Coronary artery (tissue), 2 donors: ENCODE measurements around the gene GTPBP6.

Source experiments
- DNase-seq: peaks from one replicate; pipeline ENCODE4 v3.0.0-alpha.2; 2017; ENCODE audit warnings: low spot score
- H3K27ac ChIP-seq, 2 donors: fragments of 200-600 bp; sonication (generic); one replicate each; pipeline ENCODE4 v1.5.1; 2016 to 2019
- H3K4me3 ChIP-seq: fragments of 200-600 bp; sonication (generic); 2 replicates; pipeline ENCODE4 v1.5.1; 2016; ENCODE audit warnings: mild to moderate bottlenecking, moderate library complexity
- TF ChIP-seq, protein P1 (sequence below): fragments of 200-600 bp; sonication (generic); IDR thresholded peaks from one replicate; pipeline ENCODE4 v1.5.1; 2019; ENCODE audit warnings: antibody characterized with exemption

The GTPBP6 gene

DNA sequence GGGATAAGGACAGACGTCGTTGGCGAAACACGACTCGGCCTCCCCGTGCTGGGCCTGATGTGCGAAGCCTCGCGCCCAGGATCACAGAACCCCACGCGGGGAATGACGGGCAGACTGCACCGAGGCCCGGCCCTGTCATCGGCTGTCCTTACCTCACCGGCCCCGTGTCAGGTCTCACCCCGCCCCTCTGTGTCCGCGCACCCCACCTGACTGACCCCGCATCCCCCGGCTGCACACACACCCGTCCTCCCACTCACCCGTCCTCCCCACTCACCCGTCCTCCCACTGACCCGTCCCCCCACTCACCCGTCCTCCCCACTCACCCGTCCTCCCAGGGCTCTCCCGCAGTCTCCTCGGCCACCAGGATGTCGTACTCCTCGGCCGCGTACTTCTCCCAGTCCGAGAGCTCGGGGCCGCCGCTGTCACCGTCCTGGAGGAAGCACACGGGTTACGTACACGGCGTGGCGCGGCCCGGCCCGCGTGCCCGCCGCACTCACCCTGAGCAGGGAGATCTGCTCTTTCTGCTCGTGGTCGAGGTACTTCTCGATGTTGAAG, 19.8 kb upstream of the GTPBP6 start:
- DNase-seq = no peak
- TF ChIP-seq, protein P1, sequence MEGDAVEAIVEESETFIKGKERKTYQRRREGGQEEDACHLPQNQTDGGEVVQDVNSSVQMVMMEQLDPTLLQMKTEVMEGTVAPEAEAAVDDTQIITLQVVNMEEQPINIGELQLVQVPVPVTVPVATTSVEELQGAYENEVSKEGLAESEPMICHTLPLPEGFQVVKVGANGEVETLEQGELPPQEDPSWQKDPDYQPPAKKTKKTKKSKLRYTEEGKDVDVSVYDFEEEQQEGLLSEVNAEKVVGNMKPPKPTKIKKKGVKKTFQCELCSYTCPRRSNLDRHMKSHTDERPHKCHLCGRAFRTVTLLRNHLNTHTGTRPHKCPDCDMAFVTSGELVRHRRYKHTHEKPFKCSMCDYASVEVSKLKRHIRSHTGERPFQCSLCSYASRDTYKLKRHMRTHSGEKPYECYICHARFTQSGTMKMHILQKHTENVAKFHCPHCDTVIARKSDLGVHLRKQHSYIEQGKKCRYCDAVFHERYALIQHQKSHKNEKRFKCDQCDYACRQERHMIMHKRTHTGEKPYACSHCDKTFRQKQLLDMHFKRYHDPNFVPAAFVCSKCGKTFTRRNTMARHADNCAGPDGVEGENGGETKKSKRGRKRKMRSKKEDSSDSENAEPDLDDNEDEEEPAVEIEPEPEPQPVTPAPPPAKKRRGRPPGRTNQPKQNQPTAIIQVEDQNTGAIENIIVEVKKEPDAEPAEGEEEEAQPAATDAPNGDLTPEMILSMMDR = no peak
- Histone ChIP-seq H3K4me3 (no peak overlapping the region), H3K27ac (no peak overlapping the region)

DNA sequence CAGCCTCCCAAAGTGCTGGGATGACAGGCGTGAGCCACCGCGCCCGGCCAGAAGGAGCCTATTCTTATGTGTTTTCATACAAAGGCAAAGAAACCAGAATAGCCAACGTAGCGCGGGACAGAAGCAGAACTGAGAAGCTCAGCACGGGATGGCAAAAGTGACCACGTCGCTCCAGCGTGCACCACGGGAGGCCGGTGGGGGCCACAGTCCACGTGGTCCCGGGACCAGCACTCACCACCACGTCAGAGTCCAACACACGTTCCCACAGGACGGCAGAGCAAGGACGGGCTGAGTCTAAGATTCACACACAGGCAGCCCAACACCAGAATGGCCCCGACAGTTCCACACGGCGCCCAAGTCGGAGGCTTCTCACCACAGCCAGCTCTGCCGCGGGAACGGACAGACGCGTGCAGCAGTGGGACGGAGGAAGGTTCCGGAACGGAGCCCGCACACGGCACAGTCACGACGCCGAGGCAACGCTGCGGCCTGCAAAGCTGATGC, 18.8 kb upstream of the GTPBP6 start:
- no peak overlapping the region for H3K27ac ChIP-seq
- no peak overlapping the region for H3K4me3 ChIP-seq
- TF ChIP-seq, protein P1 = no peak
- DNase-seq = no peak

DNA sequence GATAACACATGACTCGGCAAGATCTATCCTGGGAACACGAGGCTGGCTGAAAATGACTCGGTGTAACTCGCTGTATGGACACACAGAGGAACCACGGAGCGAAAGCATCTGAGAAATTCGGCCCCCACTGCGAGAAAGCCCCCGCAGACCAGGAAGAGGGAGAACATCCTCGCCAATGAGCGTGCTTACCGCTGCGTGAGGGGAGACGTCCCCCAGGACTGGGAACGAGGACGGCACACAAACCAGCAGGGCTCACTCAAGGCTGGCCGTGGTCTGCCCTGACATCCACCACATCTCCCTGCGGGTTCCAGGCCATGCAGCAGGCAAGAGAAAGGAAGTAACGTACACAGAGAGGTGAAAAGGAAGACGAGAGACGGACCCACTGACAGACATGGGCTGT, 17.6 kb upstream of the GTPBP6 start:
- no peak for DNase-seq

DNA sequence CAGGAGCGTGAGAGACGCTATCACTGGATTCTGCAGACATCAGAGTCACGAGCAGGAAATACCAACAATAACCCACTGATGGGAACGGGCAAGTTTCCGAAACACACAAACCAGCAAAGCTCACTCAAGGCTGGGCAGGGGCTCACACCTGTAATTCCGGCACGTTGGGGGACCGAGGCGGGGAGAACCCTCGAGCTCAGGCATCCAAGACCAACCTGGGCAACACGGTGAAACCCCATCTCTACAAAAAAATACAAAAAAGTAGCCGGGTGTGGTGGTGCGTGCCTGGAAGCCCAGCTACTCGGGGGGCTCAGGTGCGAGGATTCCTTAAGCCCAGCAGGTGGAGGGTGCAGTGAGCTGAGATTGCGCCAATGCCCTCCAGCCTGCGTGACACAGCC, 17.2 kb upstream of the GTPBP6 start:
- Histone ChIP-seq H3K27ac (no peak overlapping the region), H3K4me3 (no peak overlapping the region)
- TF ChIP-seq, protein P1 = no peak
- DNase-seq = no peak

More for the DNA sequence above, 17.6 kb upstream of the GTPBP6 start:
- Histone ChIP-seq H3K4me3 (no peak overlapping the region), H3K27ac (no peak overlapping the region)
- TF ChIP-seq, protein P1 = no peak

DNA sequence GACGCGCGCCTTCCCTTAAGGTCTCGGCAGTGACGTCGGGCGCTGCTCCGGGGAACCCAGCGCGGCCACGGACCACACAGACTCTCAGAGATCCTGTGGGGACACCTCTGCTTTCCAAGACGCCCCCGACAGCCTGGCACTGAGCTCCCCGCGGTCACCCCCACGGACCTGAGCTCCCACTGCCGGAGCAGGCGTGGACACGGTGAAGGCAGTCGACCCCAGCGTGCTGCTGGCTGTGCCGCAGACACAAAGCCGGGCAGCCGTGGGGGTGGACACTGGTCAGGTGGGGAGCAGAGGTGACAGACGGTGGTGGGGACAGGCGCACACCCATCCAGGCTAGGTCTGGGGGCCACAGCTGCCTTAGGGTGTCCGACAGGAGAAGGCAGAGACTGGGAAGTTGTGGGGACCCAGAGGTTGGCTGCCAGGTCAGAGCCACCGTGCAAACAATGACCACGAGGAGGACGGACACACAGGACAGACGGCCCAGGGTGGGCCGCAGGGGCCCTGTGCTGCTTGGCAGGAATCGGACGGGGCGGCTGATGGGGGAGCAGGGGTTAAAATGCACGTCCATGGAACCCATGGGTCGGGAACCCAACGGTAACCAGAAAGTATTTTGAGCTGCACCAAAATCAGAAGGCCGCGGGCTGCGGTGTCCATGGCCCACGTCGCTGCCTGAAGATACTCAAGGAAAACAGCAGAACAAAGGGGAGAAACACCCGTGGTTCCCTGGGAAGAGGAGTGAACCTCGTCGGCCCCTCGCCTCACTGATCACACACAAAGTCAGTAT, 16.6 kb upstream of the GTPBP6 start:
- no peak overlapping the region for H3K27ac ChIP-seq
- H3K4me3 ChIP-seq = no peak overlapping the region
- no peak for DNase-seq
- TF ChIP-seq, protein P1 = no peak

DNA sequence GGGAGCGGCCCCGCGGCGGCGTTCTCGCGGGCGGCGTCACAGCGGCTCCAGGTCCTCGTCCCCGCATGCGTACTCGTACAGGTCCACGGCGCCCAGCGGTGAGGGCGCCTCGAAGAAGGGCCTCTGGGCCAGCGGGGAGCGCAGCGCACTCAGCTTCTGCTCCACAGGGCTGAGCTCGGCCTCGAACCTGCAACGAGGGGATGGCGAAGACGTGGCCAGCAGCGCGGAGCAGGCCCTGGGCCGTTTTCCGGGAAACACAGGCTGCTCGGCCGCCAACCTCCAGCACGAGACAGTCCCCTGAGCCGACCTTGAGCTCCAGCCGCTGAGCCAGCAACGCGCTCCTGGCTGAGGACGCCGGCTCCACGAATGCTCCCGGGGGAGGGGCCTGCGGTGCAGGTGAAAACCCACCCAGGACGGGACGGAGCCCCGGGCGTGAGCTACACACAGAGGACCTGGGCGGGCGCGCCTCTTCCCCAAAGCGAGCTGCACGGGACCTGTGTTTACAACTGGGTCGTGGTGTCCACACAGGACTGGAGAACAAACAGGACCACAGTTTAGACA, 15.8 kb upstream of the GTPBP6 start:
- TF ChIP-seq, protein P1 = no peak
- DNase-seq = no peak
- Histone ChIP-seq H3K27ac (no peak overlapping the region), H3K4me3 (no peak overlapping the region)
